K562 (cell line): ENCODE measurements around the gene DOP1A. TPM values are rescaled to one million over a fixed set of nuclear protein-coding genes. Genes with fewer than 3 reads are reported as not detected.
A peak's percentile ranks its signal among the peaks of the same experiment; 100 is the strongest.

Experiments
- ATAC-seq: fragments of 200-7000 bp; cut with Tn5 transposase; 3 replicates; pipeline ENCODE4 v1.9.1; 2020; ENCODE audit warnings: moderate library complexity
- BruUV-seq: library from RNA; stranded (reverse); fragments of 400-500 nt; replicated peaks from 2 replicates; lab custom pipeline; 2021; lab: Mats Ljungman, UMichigan
- CTCF ChIA-PET: fragments of 300-600 bp; formaldehyde crosslinking; extraction: SDS; loops from one replicate; lab custom pipeline; 2021; ENCODE audit warnings: low intra/inter-chr PET ratio; lab: Yijun Ruan, JAX
- POLR2A ChIA-PET: fragments of 300-600, 350-650 bp; sonication (Branson Sonifier 250); formaldehyde crosslinking; extraction: SDS; loops from one replicate; lab custom pipeline; 2021; ENCODE audit warnings: antibody characterized with exemption, inconsistent platforms; lab: Yijun Ruan, JAX
- DNase-seq, 4 experiments: peaks; one replicate each; pipeline versions ENCODE4 v3.0.0 to v3.0.0-alpha.2; 2011 to 2018; ENCODE audit warnings: low spot score in 3 of 4, mixed read lengths in 3 of 4; ENCODE audit errors: extremely low read depth in 1 of 4
- FAIRE-seq: peaks from 2 replicates; lab custom pipeline; 2011; peaks lifted over from hg19 to GRCh38; lab: Jason Lieb, UNC
- H2AFZ ChIP-seq: 2 replicates; pipeline ENCODE4 v1.6.0; 2011; ENCODE audit warnings: low read depth, low read length, control low read depth, inconsistent platforms
- H3K27ac ChIP-seq: fragments of 200-600 bp; 3 replicates; pipeline ENCODE4 v1.8.0; 2011; ENCODE audit warnings: low read depth, mild to moderate bottlenecking, control low read depth, inconsistent platforms, low read length, moderate library complexity, mixed read lengths; ENCODE audit errors: extremely low read depth
- H3K27me3 ChIP-seq, 2 experiments: fragments of 300-600 bp in 1 of 2; 2 replicates in 1 of 2; 3 replicates in 1 of 2; pipeline versions ENCODE4 v1.6.0 to v1.8.0; 2011; ENCODE audit warnings: inconsistent platforms in 2 of 2, low read length in 2 of 2, mild to moderate bottlenecking in 1 of 2, mixed read lengths in 1 of 2, moderate library complexity in 1 of 2; ENCODE audit not compliant: control insufficient read depth in 2 of 2, insufficient read depth in 2 of 2
- H3K36me3 ChIP-seq: fragments of 300-600 bp; 3 replicates; pipeline ENCODE4 v1.8.0; 2011; ENCODE audit warnings: mild to moderate bottlenecking, low read length, inconsistent platforms; ENCODE audit not compliant: control insufficient read depth, insufficient read depth
- H3K4me1 ChIP-seq, 2 experiments: fragments of 200-600 bp in 1 of 2; replicated peaks in 1 of 2; 2 replicates in 1 of 2; 3 replicates in 1 of 2; pipeline versions ENCODE4 v1.5.1 to v1.8.0; 2011; ENCODE audit warnings: inconsistent platforms in 2 of 2, low read length in 2 of 2, mild to moderate bottlenecking in 1 of 2, mixed read lengths in 1 of 2, moderate library complexity in 1 of 2; ENCODE audit not compliant: control insufficient read depth in 2 of 2, insufficient read depth in 2 of 2
- H3K4me2 ChIP-seq: 2 replicates; pipeline ENCODE4 v1.6.1; 2011; ENCODE audit warnings: low read length, control low read depth, inconsistent platforms, mixed read lengths; ENCODE audit not compliant: insufficient read depth
- H3K4me3 ChIP-seq: fragments of 200-600 bp; sonication (generic), shearing (Covaris generic); 2 replicates; pipeline ENCODE4 v1.5.1; 2016; ENCODE audit warnings: control low read depth, inconsistent platforms
- H3K79me2 ChIP-seq: fragments of 200-600 bp; 3 replicates; pipeline ENCODE4 v1.8.0; 2011; ENCODE audit warnings: low read length, inconsistent platforms; ENCODE audit not compliant: control insufficient read depth, insufficient read depth
- H3K9ac ChIP-seq, 2 experiments: 2 replicates each; pipeline versions ENCODE4 v1.6.0 to v1.6.1; 2011; ENCODE audit warnings: low read depth in 2 of 2, low read length in 2 of 2, control low read depth in 1 of 2, inconsistent platforms in 1 of 2, mild to moderate bottlenecking in 1 of 2, mixed read lengths in 1 of 2; ENCODE audit not compliant: insufficient read depth in 1 of 2
- H3K9me1 ChIP-seq: one replicate; pipeline ENCODE4 v1.6.0; 2011; ENCODE audit warnings: inconsistent platforms, mild to moderate bottlenecking, low read length, moderate library complexity; ENCODE audit not compliant: control insufficient read depth, insufficient read depth
- H3K9me3 ChIP-seq: replicated peaks from 2 replicates; pipeline ENCODE4 v1.5.1; 2011; ENCODE audit warnings: low read depth, low read length, inconsistent platforms; ENCODE audit not compliant: control insufficient read depth, insufficient read depth
- H4K20me1 ChIP-seq: replicated peaks from 2 replicates; pipeline ENCODE4 v1.6.1; 2011; ENCODE audit warnings: low read length, inconsistent platforms, mixed read lengths; ENCODE audit not compliant: control insufficient read depth, insufficient read depth
- CBX8 ChIP-seq: fragments of 200-600 bp; sonication (generic); IDR thresholded peaks from 2 replicates; pipeline ENCODE4 v1.6.1; 2012; ENCODE audit warnings: borderline replicate concordance, mixed run types, low read depth, mild to moderate bottlenecking, moderate library complexity, mixed read lengths, low read length, control low read depth, inconsistent platforms; ENCODE audit not compliant: poor library complexity, severe bottlenecking; ENCODE audit errors: extremely low read depth
- HEY1 ChIP-seq: fragments of 250-450 bp; sonication (Bioruptor Pico); IDR thresholded peaks from 2 replicates; pipeline ENCODE4 v1.5.0; 2020; ENCODE audit warnings: mild to moderate bottlenecking, moderate library complexity, borderline replicate concordance
- HNRNPH1 ChIP-seq: fragments of 200-400 bp; formaldehyde crosslinking; optimal IDR thresholded peaks from 2 replicates; pipeline ENCODE3; 2017; ENCODE audit warnings: low read depth, mild to moderate bottlenecking, low read length, moderate library complexity
- HNRNPUL1 ChIP-seq: fragments of 200-400 bp; formaldehyde crosslinking; IDR thresholded peaks from 2 replicates; pipeline ENCODE4 v1.6.1; 2017; ENCODE audit warnings: low read length
- KDM5B ChIP-seq: fragments of 200-600 bp; sonication (generic); IDR thresholded peaks from 2 replicates; pipeline ENCODE4 v1.6.1; 2012; ENCODE audit warnings: low read depth, mild to moderate bottlenecking, moderate library complexity, low read length, control low read depth, inconsistent platforms; ENCODE audit not compliant: insufficient replicate concordance
- MCM5 ChIP-seq: fragments of 450-650 bp; IDR thresholded peaks from 2 replicates; pipeline ENCODE4 v1.6.1; 2016; ENCODE audit warnings: low read depth
- MEIS2 ChIP-seq: fragments of 450-650 bp; IDR thresholded peaks from 2 replicates; pipeline ENCODE4 v1.6.1; 2014; ENCODE audit warnings: mild to moderate bottlenecking; ENCODE audit not compliant: partially characterized antibody
- PHB2 ChIP-seq: fragments of 450-650 bp; IDR thresholded peaks from 2 replicates; pipeline ENCODE4 v1.6.1; 2017; ENCODE audit warnings: low read depth
- RUNX1 ChIP-seq: sonication (generic); IDR thresholded peaks from 2 replicates; pipeline ENCODE4 v1.6.1; 2016; ENCODE audit warnings: antibody characterized with exemption, low read depth
- TCF3 ChIP-seq: sonication (generic); formaldehyde crosslinking; IDR thresholded peaks from 2 replicates; pipeline ENCODE4 v1.4.0; 2020; ENCODE audit warnings: mild to moderate bottlenecking, missing genetic modification reagents
- THAP7 ChIP-seq: fragments of 250-450 bp; sonication (Bioruptor Pico); IDR thresholded peaks from 2 replicates; pipeline ENCODE4 v1.5.0; 2021
- ZNF311 ChIP-seq: fragments of 250-450 bp; sonication (Bioruptor Pico); IDR thresholded peaks from 2 replicates; pipeline ENCODE4 v1.4.0; 2020; ENCODE audit warnings: mild to moderate bottlenecking, moderate library complexity
- WGBS: fragments of 100-300 bp; shearing (Covaris generic); methylation state at CpG from one replicate; pipeline ENCODE4 v1.1.6; 2016; ENCODE audit warnings: low coverage, mixed read lengths; ENCODE audit not compliant: insufficient coverage; ENCODE audit errors: missing lambda C conversion rate; 5-methylcytosine and 5-hydroxymethylcytosine counted together
- in situ Hi-C: fragments of 300-500 bp; cut with MboI; formaldehyde crosslinking; loops from 4 replicates; pipeline ENCODE4 v1.15.0; 2018; ENCODE audit warnings: inconsistent platforms, mixed read lengths
- intact Hi-C: fragments of 100-400 bp; cut with micrococcal nuclease; formaldehyde crosslinking; loops from 2 replicates; pipeline ENCODE4 v1.14.2; 2022
- polyA plus RNA-seq, 8 experiments: library from polyadenylated mRNA; depleted of rRNA in 4 of 8; stranded (reverse) in 5 of 8; unstranded in 3 of 8; fragments of >200 nt; fragmentation: Nextera tagmentation in 2 of 8; fragmentation: Illumina TruSeq in 1 of 8; extraction: Ambion mirVana in 2 of 8; extraction: Trizol in 1 of 8; gene quantifications; 2 replicates each; pipeline versions ENCODE4 v1.2.1 to v1.2.3, GENCODE V29; 2011 to 2014; ENCODE audit warnings: inconsistent platforms in 1 of 8, missing spikeins in 1 of 8
- total RNA-seq, 7 experiments: library from RNA; depleted of rRNA in 6 of 7; stranded (reverse); fragments of >200 nt in 6 of 7; fragmentation: Illumina TruSeq in 2 of 7; extraction: Trizol in 2 of 7; gene quantifications; 2 replicates each; pipeline versions ENCODE4 v1.2.1 to v1.2.3, GENCODE V29; 2011 to 2021; ENCODE audit warnings: low replicate concordance in 1 of 7

The DOP1A gene
- total and polyA plus RNA-seq, 9 of the 15 experiments (the other 6 are each of a cell fraction or from before 2014, with no cell fraction given): 0.75 to 10.5 (median 4.4) TPM

- TF ChIP-seq CBX8 (no peak), ZNF311 (CRISPR knock-in tag) (no peak), HNRNPUL1 (no peak), HNRNPH1 (no peak), MCM5 (no peak), RUNX1 (no peak), HEY1 (CRISPR knock-in tag) (no peak), KDM5B (no peak)
Measured at GRCh38 chr6:83113258-83113657, 45.8 kb downstream of the DOP1A start (continued).

- no TSS peak for BruUV-seq
- ATAC-seq: no peak
Measured at GRCh38 chr6:83114164-83114563, 46.7 kb downstream of the DOP1A start.

More at GRCh38 chr6:83114164-83114563, 46.7 kb downstream of the DOP1A start:
- ChIA-PET CTCF (no interaction called here), POLR2A (no interaction called here)
- H3K36me3 ChIP-seq: no peaks in the 10 kb centered on the region
- intact Hi-C loops (no loop called here), in situ Hi-C loops (no loop called here)
- H3K27ac ChIP-seq: no peak overlapping the region
- H3K9me1 ChIP-seq: no peaks in the 10 kb centered on the region
- H3K4me3 ChIP-seq: no peak overlapping the region
- WGBS: 19% methylated on average over 1 of the region's 1 CpG
- H2AFZ ChIP-seq: no peak overlapping the region
- H3K4me2 ChIP-seq: no peak overlapping the region
- H3K4me1 ChIP-seq: no peaks in the 10 kb centered on the region
- H3K9ac ChIP-seq: no peak overlapping the region
- DNase-seq: no peak
- no peaks in the 10 kb centered on the region for H3K79me2 ChIP-seq
- TF ChIP-seq THAP7 (CRISPR knock-in tag) (no peak), MEIS2 (peak; percentile 3), PHB2 (no peak), TCF3 (0 out of 2 replicates have a peak, but pooled peaks have one; percentile 4)
- TF ChIP-seq, all 486 proteins: peak for 2
- H4K20me1 ChIP-seq: no peaks in the 10 kb centered on the region
- no peak for FAIRE-seq
- H3K9me3 ChIP-seq: no peaks in the 10 kb centered on the region
- H3K27me3 ChIP-seq: no peaks in the 10 kb centered on the region
